Smooth muscle cell (in vitro differentiated cells): ENCODE measurements around the gene NLGN1. TPM values are rescaled to one million over a fixed set of nuclear protein-coding genes. Genes with fewer than 3 reads are reported as not detected.

Experiments used
- DNase-seq: peaks from one replicate; lab custom pipeline; 2025; ENCODE audit not compliant: unreplicated experiment; lab: John Stamatoyannopoulos, UW
- H2AFZ ChIP-seq: fragments of 200-600 bp; sonication (generic); 2 replicates; pipeline ENCODE4 v1.6.0; 2016; ENCODE audit warnings: antibody characterized with exemption, low read depth, mild to moderate bottlenecking
- H3F3A ChIP-seq: fragments of 200-600 bp; sonication (generic); 2 replicates; pipeline ENCODE4 v1.6.0; 2017; ENCODE audit warnings: antibody characterized with exemption, low read depth
- H3K27ac ChIP-seq: fragments of 200-600 bp; sonication (generic); 2 replicates; pipeline ENCODE4 v1.5.1; 2016; ENCODE audit warnings: low read depth, mild to moderate bottlenecking
- H3K27me3 ChIP-seq: fragments of 200-600 bp; sonication (generic); 2 replicates; pipeline ENCODE4 v1.6.1; 2016; ENCODE audit warnings: low read depth, mild to moderate bottlenecking
- H3K36me3 ChIP-seq: fragments of 200-600 bp; sonication (generic); 2 replicates; pipeline ENCODE4 v1.5.1; 2016; ENCODE audit warnings: low read depth
- H3K4me1 ChIP-seq: fragments of 200-600 bp; sonication (generic); 2 replicates; pipeline ENCODE4 v1.5.1; 2016; ENCODE audit warnings: low read depth
- H3K4me2 ChIP-seq: fragments of 200-600 bp; sonication (generic); 2 replicates; pipeline ENCODE4 v1.6.0; 2016; ENCODE audit warnings: mild to moderate bottlenecking
- H3K4me3 ChIP-seq: fragments of 200-600 bp; sonication (generic); 2 replicates; pipeline ENCODE4 v1.5.1; 2016; ENCODE audit warnings: mild to moderate bottlenecking
- H3K79me2 ChIP-seq: fragments of 200-600 bp; sonication (generic); 2 replicates; pipeline ENCODE4 v1.6.0; 2016; ENCODE audit warnings: low read depth, mild to moderate bottlenecking
- H3K9ac ChIP-seq: fragments of 200-600 bp; sonication (generic); 2 replicates; pipeline ENCODE4 v1.6.0; 2016; ENCODE audit warnings: low read depth
- H3K9me3 ChIP-seq: fragments of 200-600 bp; sonication (generic); replicated peaks from 2 replicates; pipeline ENCODE4 v1.5.1; 2016; ENCODE audit warnings: low read depth
- H4K20me1 ChIP-seq: fragments of 200-600 bp; sonication (generic); 2 replicates; pipeline ENCODE4 v1.6.0; 2016; ENCODE audit warnings: low read depth
- CTCF ChIP-seq: fragments of 200-600 bp; sonication (generic); IDR thresholded peaks from 2 replicates; pipeline ENCODE4 v1.5.1; 2017; ENCODE audit warnings: borderline replicate concordance, mild to moderate bottlenecking, antibody characterized with exemption; ENCODE audit not compliant: insufficient read depth, poor library complexity, severe bottlenecking
- WGBS: methylation state at CpG from one replicate; pipeline ENCODE4 v1.1.7; 2016; ENCODE audit warnings: low lambda C conversion rate; 5-methylcytosine and 5-hydroxymethylcytosine counted together
- polyA plus RNA-seq: library from polyadenylated mRNA; unstranded; fragments of >200 nt; fragmentation: Nextera tagmentation; extraction: Ambion mirVana; gene quantifications from 2 replicates; pipeline ENCODE4 v1.2.1, GENCODE V29; 2016
- total RNA-seq: library from RNA; depleted of rRNA; stranded (reverse); fragments of >200 nt; gene quantifications from 2 replicates; pipeline ENCODE4 v1.2.3, GENCODE V29; 2014

Gene NLGN1
- total and polyA plus RNA-seq, 2 experiments from 2014 or later = 0.04 TPM; not detected in 1

GRCh38 chr3:173983343-173983742 is 585.8 kb downstream of the NLGN1 start:
- Histone ChIP-seq H3K4me2 (peak overlapping the region; percentile 19), H4K20me1 (no peaks in the 10 kb centered on the region), H3K4me3 (no peak overlapping the region), H3K9ac (no peak overlapping the region), H3K4me1 (no peaks in the 10 kb centered on the region), H3F3A (no peaks in the 10 kb centered on the region), H3K27me3 (no peaks in the 10 kb centered on the region), H3K79me2 (no peaks in the 10 kb centered on the region), H3K36me3 (no peaks in the 10 kb centered on the region), H3K27ac (peak overlapping the region; percentile 19), H3K9me3 (no peaks in the 10 kb centered on the region), H2AFZ (no peak overlapping the region)
- no peak for DNase-seq
- TF ChIP-seq CTCF = no peak
- 16% methylated on average over 2 of the region's 2 CpGs for WGBS

- Histone ChIP-seq H3K36me3 (no peaks in the 10 kb centered on the region), H3K4me1 (no peaks in the 10 kb centered on the region), H3K9ac (no peak overlapping the region), H3K9me3 (no peaks in the 10 kb centered on the region), H3K79me2 (no peaks in the 10 kb centered on the region), H3K4me2 (no peak overlapping the region), H2AFZ (no peak overlapping the region), H3F3A (no peaks in the 10 kb centered on the region), H3K27ac (no peak overlapping the region), H4K20me1 (no peaks in the 10 kb centered on the region), H3K27me3 (no peaks in the 10 kb centered on the region), H3K4me3 (no peak overlapping the region)
- no peak for TF ChIP-seq CTCF
- DNase-seq = no peak
These were observed 589.4 kb downstream of the NLGN1 start for GRCh38 chr3:173986861-173987410.

GRCh38 chr3:173988909-173989308 is 591.4 kb downstream of the NLGN1 start:
- Histone ChIP-seq H3K4me1 (no peaks in the 10 kb centered on the region), H3K9me3 (no peaks in the 10 kb centered on the region), H2AFZ (no peak overlapping the region), H3K4me3 (no peak overlapping the region), H3K36me3 (no peaks in the 10 kb centered on the region), H3K27ac (no peak overlapping the region), H3F3A (no peaks in the 10 kb centered on the region), H3K79me2 (no peaks in the 10 kb centered on the region), H4K20me1 (no peaks in the 10 kb centered on the region), H3K9ac (no peak overlapping the region), H3K27me3 (no peaks in the 10 kb centered on the region), H3K4me2 (no peak overlapping the region)
- TF ChIP-seq CTCF = no peak
- no peak for DNase-seq
- WGBS = 58% methylated on average over 1 of the region's 1 CpG

- no peaks in the 10 kb centered on the region for H3K79me2 ChIP-seq
- H3K4me2 ChIP-seq = no peak overlapping the region
- H3K27me3 ChIP-seq = no peaks in the 10 kb centered on the region
- H3K36me3 ChIP-seq = no peaks in the 10 kb centered on the region
- H3K9ac ChIP-seq = no peak overlapping the region
- H2AFZ ChIP-seq = no peak overlapping the region
- DNase-seq = no peak
- H3F3A ChIP-seq = no peaks in the 10 kb centered on the region
- H3K9me3 ChIP-seq = no peaks in the 10 kb centered on the region
- H3K4me1 ChIP-seq = no peaks in the 10 kb centered on the region
- no peak overlapping the region for H3K4me3 ChIP-seq
- H3K27ac ChIP-seq = no peak overlapping the region
- TF ChIP-seq CTCF = no peak
- no peaks in the 10 kb centered on the region for H4K20me1 ChIP-seq
These were observed 594.9 kb downstream of the NLGN1 start for GRCh38 chr3:173992416-173992815.
